Vagina (tissue), 2 donors: ENCODE results near the gene LTBP2. TPM values are rescaled to one million over a fixed set of nuclear protein-coding genes. Genes with fewer than 3 reads are reported as not detected.

Experiments used
- DNase-seq, 2 donors: peaks; one replicate each; pipeline ENCODE4 v3.0.0-alpha.2; 2017; ENCODE audit errors: extremely low spot score in 2 of 2
- H3K27ac ChIP-seq: fragments of 200-600 bp; sonication (generic); one replicate; pipeline ENCODE4 v1.5.1; 2019
- H3K27me3 ChIP-seq: fragments of 200-600 bp; sonication (generic); one replicate; pipeline ENCODE4 v1.5.1; 2019
- H3K36me3 ChIP-seq, 2 donors: fragments of 200-600 bp; sonication (generic); one replicate each; pipeline ENCODE4 v1.5.1; 2017 to 2019
- H3K4me1 ChIP-seq: fragments of 200-600 bp; sonication (generic); one replicate; pipeline ENCODE4 v1.5.1; 2019
- H3K4me3 ChIP-seq, 2 donors: fragments of 200-600 bp; sonication (generic); 1 replicate in 1 of 2; 2 replicates in 1 of 2; pipeline ENCODE4 v1.5.1; 2016 to 2019
- H3K9me3 ChIP-seq: fragments of 200-600 bp; sonication (generic); one replicate; pipeline ENCODE4 v1.5.1; 2019
- POLR2A ChIP-seq, 2 donors: fragments of 450-650 bp; IDR thresholded peaks; one replicate each; pipeline ENCODE4 v1.6.1; 2017; ENCODE audit warnings: antibody characterized with exemption in 2 of 2, mild to moderate bottlenecking in 2 of 2, moderate library complexity in 2 of 2
- POLR2AphosphoS5 ChIP-seq, 2 donors: sonication (generic); formaldehyde crosslinking; IDR thresholded peaks; one replicate each; pipeline ENCODE4 v1.9.0; 2017; ENCODE audit warnings: antibody characterized with exemption in 2 of 2, mild to moderate bottlenecking in 2 of 2, low read depth in 1 of 2; ENCODE audit not compliant: insufficient read depth in 1 of 2
- intact Hi-C: fragments of 100-400 bp; cut with DNase I; formaldehyde crosslinking; loops from one replicate; pipeline ENCODE4 v1.15.1; 2023
- total RNA-seq: library from RNA; depleted of rRNA; stranded (reverse); fragments of >200 nt; gene quantifications from one replicate; pipeline ENCODE4 v1.2.3, GENCODE V29; 2016
- TF ChIP-seq, protein P1 (sequence below), 3 experiments: fragments of 450-650 bp in 2 of 3; fragments of 200-600 bp in 1 of 3; sonication (generic) in 1 of 3; IDR thresholded peaks; one replicate each; pipeline ENCODE4 v1.5.1; 2017 to 2019; ENCODE audit warnings: antibody characterized with exemption in 3 of 3, mild to moderate bottlenecking in 2 of 3, moderate library complexity in 2 of 3

Gene LTBP2
- total RNA-seq, 1 donor from 2014 or later, result 52.5 TPM

GRCh38 chr14:74480046-74480445, 132.0 kb downstream of the LTBP2 start:
- Histone ChIP-seq H3K9me3 (no peaks in the 10 kb centered on the region), H3K27ac (no peak overlapping the region), H3K4me1 (no peaks in the 10 kb centered on the region), H3K4me3 (no peak overlapping the region), H3K36me3 (peaks cover 0 to 64% of the 10 kb centered on the region in 2 donors), H3K27me3 (no peaks in the 10 kb centered on the region)
- intact Hi-C loops, result no loop called here
- TF ChIP-seq, protein P1, sequence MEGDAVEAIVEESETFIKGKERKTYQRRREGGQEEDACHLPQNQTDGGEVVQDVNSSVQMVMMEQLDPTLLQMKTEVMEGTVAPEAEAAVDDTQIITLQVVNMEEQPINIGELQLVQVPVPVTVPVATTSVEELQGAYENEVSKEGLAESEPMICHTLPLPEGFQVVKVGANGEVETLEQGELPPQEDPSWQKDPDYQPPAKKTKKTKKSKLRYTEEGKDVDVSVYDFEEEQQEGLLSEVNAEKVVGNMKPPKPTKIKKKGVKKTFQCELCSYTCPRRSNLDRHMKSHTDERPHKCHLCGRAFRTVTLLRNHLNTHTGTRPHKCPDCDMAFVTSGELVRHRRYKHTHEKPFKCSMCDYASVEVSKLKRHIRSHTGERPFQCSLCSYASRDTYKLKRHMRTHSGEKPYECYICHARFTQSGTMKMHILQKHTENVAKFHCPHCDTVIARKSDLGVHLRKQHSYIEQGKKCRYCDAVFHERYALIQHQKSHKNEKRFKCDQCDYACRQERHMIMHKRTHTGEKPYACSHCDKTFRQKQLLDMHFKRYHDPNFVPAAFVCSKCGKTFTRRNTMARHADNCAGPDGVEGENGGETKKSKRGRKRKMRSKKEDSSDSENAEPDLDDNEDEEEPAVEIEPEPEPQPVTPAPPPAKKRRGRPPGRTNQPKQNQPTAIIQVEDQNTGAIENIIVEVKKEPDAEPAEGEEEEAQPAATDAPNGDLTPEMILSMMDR (IDR thresholded peaks at IDR 0.05), result no peak
- TF ChIP-seq POLR2AphosphoS5 (IDR thresholded peaks at IDR 0.05; ENCODE audit: insufficient read depth in 1 of 2, low read depth in 1 of 2) (no peak), POLR2A (IDR thresholded peaks at IDR 0.05) (no peak)
- DNase-seq, result no peak

DNA sequence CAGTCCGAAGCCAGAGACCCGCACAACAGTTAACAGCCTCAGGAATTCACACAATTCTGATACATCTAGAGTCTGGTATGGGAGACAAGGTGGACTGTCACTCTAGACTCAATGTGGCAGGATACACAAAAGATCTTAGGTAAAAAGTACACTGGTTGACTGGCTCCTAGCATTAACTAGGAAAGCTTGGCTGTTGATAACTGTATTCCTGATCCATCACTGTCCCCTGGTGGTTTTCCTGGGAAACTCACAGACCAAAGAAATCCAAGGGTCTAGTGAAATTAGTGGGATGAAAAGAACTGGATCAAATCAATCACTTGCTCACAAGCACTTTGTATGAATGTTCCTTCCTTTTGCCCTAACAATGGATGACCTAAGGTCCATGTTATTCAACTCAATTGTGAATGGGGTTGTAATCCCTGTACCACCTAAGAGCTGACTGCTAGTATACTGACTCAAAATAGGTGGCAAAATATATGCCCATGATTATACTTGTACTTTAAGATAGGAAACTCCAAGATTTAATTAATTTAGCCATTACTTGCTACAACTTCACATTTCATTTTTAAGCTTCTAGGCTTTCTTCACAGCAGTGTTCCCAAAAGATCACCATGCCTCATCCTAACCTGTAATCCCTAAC, 132.9 kb downstream of the LTBP2 start:
- H3K27ac ChIP-seq, result no peak overlapping the region
- TF ChIP-seq, protein P1 (IDR thresholded peaks at IDR 0.05), result peak in 1 of 3 experiments; percentile 39
- TF ChIP-seq POLR2A (IDR thresholded peaks at IDR 0.05), result no peak
- no peak for TF ChIP-seq POLR2AphosphoS5 (IDR thresholded peaks at IDR 0.05; ENCODE audit: insufficient read depth in 1 of 2, low read depth in 1 of 2)
- intact Hi-C loops, result loop anchor here (5.0 kb wide), 1 partner anchor 112 kb away; no protein-coding TSS in a partner anchor
- no peaks in the 10 kb centered on the region for H3K27me3 ChIP-seq
- peaks cover 0 to 60% of the 10 kb centered on the region in 2 donors for H3K36me3 ChIP-seq
- no peaks in the 10 kb centered on the region for H3K9me3 ChIP-seq
- no peak overlapping the region for H3K4me3 ChIP-seq
- no peak for DNase-seq
- H3K4me1 ChIP-seq, result no peaks in the 10 kb centered on the region

GRCh38 chr14:74476607-74477006, 135.4 kb downstream of the LTBP2 start:
- intact Hi-C loops, result loop anchor here (5.0 kb wide), 1 partner anchor 109 kb away; no protein-coding TSS in a partner anchor
- no peaks in the 10 kb centered on the region for H3K27me3 ChIP-seq
- H3K4me3 ChIP-seq, result no peak overlapping the region
- no peaks in the 10 kb centered on the region for H3K4me1 ChIP-seq
- H3K9me3 ChIP-seq, result no peaks in the 10 kb centered on the region
- peaks cover 0 to 50% of the 10 kb centered on the region in 2 donors for H3K36me3 ChIP-seq
- no peak for DNase-seq
- TF ChIP-seq, protein P1 (IDR thresholded peaks at IDR 0.05), result no peak
- TF ChIP-seq POLR2A (IDR thresholded peaks at IDR 0.05), result no peak
- no peak for TF ChIP-seq POLR2AphosphoS5 (IDR thresholded peaks at IDR 0.05; ENCODE audit: insufficient read depth in 1 of 2, low read depth in 1 of 2)
- no peak overlapping the region for H3K27ac ChIP-seq

DNA sequence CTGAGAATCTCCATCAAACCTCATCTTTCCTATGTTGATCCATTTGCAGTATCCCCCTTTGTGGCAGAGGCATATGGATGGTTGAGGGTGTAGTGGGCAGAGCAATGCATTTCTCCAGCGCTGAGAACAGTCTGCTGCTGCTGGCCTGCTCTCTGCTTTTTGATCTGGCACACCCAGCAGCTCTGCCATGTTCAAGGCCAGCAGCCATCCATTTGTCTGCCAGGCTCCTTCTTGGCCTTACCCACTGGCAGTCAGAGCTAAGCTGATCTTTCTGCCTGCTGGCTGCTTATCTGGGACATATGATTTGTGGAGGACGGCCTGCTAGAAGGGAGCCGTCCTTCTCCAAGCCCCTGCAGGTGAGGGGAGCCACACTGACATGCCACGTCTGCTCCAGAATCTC, 135.9 kb downstream of the LTBP2 start:
- Histone ChIP-seq H3K27ac (no peak overlapping the region), H3K4me3 (no peak overlapping the region), H3K27me3 (no peaks in the 10 kb centered on the region), H3K4me1 (no peaks in the 10 kb centered on the region), H3K36me3 (peaks cover 0 to 45% of the 10 kb centered on the region in 2 donors), H3K9me3 (no peaks in the 10 kb centered on the region)
- intact Hi-C loops, result loop anchor here (5.0 kb wide), 1 partner anchor 109 kb away; no protein-coding TSS in a partner anchor
- DNase-seq, result no peak
- TF ChIP-seq POLR2AphosphoS5 (IDR thresholded peaks at IDR 0.05; ENCODE audit: insufficient read depth in 1 of 2, low read depth in 1 of 2), result no peak
- no peak for TF ChIP-seq POLR2A (IDR thresholded peaks at IDR 0.05)
- TF ChIP-seq, protein P1 (IDR thresholded peaks at IDR 0.05), result no peak

- no peak for DNase-seq
- Histone ChIP-seq H3K4me3 (no peak overlapping the region), H3K36me3 (peaks cover 0 to 42% of the 10 kb centered on the region in 2 donors), H3K9me3 (no peaks in the 10 kb centered on the region), H3K27ac (no peak overlapping the region), H3K27me3 (no peaks in the 10 kb centered on the region), H3K4me1 (no peaks in the 10 kb centered on the region)
- no peak for TF ChIP-seq POLR2A (IDR thresholded peaks at IDR 0.05)
- no peak for TF ChIP-seq POLR2AphosphoS5 (IDR thresholded peaks at IDR 0.05; ENCODE audit: insufficient read depth in 1 of 2, low read depth in 1 of 2)
- TF ChIP-seq, protein P1 (IDR thresholded peaks at IDR 0.05), result no peak
- intact Hi-C loops, result loop anchor here (5.0 kb wide), 1 partner anchor 108 kb away; no protein-coding TSS in a partner anchor
Measured at GRCh38 chr14:74475678-74476077, 136.4 kb downstream of the LTBP2 start.
